ENCODE measurements around the gene BMF.

Gene BMF

GRCh38 chr15:40104865-40105516 is 3.7 kb downstream of the BMF start:
- H3K27ac ChIP-seq: no peak overlapping the region
- DNase-seq (ENCODE audit: low read depth, low spot score): no peak

GRCh38 chr15:40104296-40104864 is 4.3 kb downstream of the BMF start:
- H3K27ac ChIP-seq: no peak overlapping the region
- no peak for DNase-seq (ENCODE audit: low read depth, low spot score)

DNA sequence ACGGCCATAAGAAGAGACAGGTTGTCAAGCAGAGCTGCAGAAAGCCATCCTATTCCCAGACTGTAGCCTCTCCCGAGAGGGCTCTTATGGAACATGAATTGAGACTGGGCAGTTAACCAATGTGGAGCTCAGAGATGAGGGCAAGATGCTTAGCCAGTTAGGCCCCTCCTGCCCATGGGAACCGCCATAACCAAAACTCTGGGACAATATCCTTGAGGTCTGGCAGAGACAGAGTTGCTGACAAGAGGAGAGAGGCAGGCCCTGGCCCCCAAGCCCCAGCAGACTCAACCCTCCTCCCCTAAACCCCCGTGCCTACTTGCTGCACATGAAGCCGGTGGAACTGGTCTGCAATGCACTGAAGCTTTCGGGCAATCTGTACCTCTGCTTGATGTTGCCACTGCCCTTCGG is 4.8 kb downstream of the BMF start:
- no peak for DNase-seq (ENCODE audit: low read depth, low spot score)
- peak overlapping the region; percentile 18 for H3K27ac ChIP-seq

DNA sequence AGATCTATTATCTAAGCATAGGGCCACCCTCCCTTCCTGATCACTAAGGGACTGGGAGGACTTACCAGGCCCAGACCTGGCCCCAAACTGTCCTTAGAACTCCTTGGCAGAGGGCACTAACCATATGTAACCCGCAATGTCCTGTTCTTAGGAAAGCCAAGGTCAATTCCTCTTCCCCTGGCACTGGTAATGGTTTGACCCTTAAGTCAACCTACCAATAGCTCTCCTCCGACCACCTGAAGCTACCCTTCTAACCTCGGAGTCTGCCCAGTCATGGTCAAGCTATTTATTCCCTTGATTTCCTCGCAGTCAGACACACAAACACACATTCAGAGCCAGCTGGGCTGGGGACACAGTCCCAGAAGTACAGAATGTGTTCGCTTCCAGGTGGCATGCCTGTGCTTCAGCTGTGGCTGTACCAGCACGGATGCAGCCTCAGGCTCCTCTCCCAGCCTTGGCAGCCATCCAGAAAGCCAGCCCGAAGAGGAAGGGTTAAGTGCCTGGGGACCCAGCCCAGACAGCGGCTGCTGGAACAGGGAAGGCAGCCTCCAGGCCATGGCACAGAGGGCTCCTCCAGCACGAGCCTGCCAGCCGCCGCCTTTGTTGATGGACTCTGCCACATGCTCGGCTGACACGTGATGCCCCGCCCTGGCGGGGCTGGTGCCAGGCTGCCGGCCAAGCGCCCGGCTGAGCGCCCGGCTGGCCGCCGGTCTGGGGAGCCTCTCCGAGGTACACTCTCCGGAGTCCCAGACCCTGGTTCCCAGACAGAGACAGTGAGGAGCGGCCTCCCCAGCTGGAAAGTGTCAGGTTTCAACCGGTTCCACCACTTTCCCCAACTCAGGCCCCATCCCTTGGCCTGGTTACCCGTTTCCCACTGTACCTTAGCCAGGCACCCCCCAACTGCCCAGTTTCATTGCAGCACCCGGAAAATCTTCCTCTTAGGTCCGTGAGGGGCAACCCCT is 5.5 kb downstream of the BMF start:
- no peak for DNase-seq (ENCODE audit: low read depth, low spot score)
- H3K27ac ChIP-seq: peak overlapping the region; percentile 18

- no peak for DNase-seq (ENCODE audit: low read depth, low spot score)
- no peak overlapping the region for H3K27ac ChIP-seq
These were observed 7.5 kb downstream of the BMF start for GRCh38 chr15:40100947-40101905.

- no peak overlapping the region for H3K27ac ChIP-seq
- no peak for DNase-seq (ENCODE audit: low read depth, low spot score)
These were observed 8.3 kb downstream of the BMF start for GRCh38 chr15:40100123-40100946.

GRCh38 chr15:40098489-40099261 is 10.0 kb downstream of the BMF start:
- no peak overlapping the region for H3K27ac ChIP-seq
- no peak for DNase-seq (ENCODE audit: low read depth, low spot score)

DNA sequence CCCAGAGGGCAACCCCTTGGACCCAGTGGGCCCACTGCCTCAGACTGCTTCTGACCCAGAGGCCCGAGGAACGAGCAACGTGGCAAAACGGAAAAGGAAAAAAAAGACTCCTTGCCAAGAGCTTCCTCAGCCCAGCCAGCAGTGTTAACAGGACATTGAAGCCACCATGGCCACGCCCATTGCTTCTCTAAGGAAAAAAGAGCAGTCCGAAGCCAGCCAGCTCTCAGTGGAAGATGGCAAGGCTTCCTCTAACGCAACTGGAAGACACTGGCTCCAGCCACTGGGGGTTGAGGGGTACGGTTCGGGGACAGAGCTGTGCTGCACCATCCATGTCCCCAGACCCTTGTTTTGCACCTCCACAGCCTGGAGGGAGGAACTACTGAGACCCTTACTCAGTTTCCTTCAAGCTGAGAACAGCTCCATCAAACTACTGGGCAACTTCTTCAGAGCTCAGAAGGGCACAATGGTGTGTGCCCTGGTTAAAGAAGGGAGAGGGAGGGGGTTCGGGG is 10.7 kb downstream of the BMF start:
- no peak overlapping the region for H3K27ac ChIP-seq
- DNase-seq (ENCODE audit: low read depth, low spot score): no peak

DNA sequence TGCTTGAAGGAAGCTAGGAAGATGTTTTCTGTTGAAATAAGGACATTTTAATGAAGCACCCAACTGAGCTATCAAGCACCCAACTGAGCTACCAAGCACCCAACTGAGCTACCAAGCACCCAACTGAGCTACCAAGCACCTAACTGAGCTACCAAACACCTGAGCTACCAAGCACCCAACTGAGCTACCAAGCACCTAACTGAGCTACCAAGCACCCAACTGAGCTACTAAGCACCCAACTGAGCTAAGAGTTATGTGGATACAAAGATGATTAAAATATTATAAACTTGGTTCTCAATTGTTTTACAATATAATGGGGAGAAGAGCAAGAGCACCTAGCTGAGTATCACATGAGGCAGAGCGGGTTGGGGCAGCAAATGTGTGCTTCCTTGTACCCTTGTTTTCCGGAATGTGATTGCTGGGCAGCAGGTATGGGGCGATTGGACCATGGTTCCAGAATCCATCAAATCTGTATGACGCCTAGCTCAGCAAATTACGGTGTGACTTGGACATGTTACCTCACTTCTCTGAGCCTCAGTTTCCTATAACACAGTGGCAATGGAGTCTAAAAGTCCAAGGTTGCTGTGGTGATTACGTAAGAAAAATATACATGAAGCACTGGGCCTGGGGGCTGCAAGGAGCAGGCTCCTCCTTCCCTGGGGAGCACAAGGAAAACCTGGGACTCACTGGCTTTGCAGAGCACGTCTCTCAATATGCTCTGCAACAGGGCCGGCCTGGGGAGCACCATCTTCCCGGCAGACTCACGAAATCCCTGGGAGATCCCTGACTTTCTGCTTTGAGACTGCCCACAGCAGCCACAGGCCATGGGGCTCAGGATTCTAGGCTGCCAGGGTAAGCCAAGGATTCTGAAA is 11.3 kb downstream of the BMF start:
- H3K27ac ChIP-seq: no peak overlapping the region
- no peak for DNase-seq (ENCODE audit: low read depth, low spot score)

DNA sequence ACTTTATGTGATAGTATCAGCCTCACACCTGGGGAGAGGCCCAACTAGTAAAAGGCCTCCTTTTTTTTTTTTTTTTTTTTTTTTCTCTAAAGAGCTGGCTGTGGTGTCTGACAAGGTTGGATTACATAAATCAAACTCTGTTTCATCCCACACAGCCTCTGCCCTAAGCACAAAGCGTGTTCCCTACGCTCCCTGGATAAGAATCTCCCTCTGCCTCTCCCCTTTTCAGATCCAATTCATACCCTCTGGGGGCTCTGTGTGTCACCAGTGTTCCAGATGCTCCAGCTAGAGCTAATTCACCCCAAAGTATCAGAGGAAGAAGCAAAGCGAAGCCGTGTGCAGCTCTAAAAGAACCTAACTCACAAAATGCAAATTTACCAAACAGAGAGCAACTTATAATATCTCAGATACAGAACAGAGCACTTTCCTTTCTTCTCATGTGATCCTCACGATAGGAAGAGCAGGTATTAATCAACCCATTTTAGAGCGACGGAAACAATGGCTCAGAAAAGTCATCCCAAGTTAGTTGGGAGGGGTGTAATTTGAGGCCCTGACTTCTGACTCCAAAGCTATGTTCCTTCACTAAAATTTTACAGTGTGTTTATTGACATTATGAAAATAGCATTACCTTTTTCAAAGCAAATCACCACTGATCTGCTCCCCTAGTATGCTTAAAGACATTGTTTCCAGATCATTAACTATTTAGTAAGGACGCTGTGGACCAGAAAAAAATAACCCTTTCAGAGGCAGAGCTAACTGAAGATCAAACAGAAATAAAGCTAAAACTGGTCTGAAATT is 12.4 kb downstream of the BMF start:
- no peak for DNase-seq (ENCODE audit: low read depth, low spot score)
- H3K27ac ChIP-seq: no peak overlapping the region

GRCh38 chr15:40095371-40096093 is 13.1 kb downstream of the BMF start:
- H3K27ac ChIP-seq: no peak overlapping the region
- DNase-seq (ENCODE audit: low read depth, low spot score): no peak

- no peak for DNase-seq (ENCODE audit: low read depth, low spot score)
- no peak overlapping the region for H3K27ac ChIP-seq
These were observed 14.5 kb downstream of the BMF start for GRCh38 chr15:40094156-40094555.

DNA sequence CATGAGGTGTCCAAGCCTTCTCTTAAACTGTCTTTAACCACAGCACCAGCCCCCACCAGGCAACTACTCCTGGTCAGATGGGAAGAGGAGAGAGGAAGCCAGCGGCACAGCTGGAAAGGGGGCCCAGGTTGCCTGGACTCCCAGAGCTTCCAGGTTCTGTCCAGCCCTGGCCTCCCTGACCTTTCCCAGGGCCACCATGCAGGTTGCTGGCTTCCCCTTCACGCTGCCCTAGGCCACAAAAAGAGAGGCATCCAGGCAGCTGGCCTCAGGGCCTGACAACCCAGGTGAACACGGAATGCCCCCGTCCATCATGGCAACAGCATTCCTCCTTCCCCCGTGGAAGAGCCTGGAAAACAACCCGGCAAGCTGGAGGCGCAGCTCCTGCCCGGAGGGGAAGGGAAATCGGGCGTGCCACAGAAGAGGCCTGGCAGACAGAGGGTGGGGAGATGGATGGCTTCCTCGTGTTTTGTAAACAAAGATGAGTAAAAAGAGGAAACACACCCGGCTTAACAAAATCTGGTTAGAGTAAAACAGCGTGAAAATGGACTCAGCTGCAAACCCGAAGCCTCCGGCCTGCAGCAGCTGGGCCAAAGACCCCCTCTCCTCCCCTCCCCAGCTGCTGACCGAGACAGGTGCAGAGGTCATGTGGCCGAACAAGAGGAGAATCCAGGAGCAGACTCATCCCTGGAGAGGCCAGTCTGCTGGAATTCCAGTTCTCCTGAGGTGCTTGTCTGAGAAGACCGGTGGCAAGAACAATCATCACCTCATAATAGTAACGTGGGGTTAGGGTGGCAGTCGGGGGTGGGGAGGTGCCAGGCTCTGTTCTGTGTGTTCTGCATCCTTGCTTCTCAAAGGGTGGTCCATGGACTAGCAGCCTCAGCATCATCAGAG is 15.5 kb downstream of the BMF start:
- H3K27ac ChIP-seq: no peak overlapping the region
- DNase-seq (ENCODE audit: low read depth, low spot score): no peak

DNA sequence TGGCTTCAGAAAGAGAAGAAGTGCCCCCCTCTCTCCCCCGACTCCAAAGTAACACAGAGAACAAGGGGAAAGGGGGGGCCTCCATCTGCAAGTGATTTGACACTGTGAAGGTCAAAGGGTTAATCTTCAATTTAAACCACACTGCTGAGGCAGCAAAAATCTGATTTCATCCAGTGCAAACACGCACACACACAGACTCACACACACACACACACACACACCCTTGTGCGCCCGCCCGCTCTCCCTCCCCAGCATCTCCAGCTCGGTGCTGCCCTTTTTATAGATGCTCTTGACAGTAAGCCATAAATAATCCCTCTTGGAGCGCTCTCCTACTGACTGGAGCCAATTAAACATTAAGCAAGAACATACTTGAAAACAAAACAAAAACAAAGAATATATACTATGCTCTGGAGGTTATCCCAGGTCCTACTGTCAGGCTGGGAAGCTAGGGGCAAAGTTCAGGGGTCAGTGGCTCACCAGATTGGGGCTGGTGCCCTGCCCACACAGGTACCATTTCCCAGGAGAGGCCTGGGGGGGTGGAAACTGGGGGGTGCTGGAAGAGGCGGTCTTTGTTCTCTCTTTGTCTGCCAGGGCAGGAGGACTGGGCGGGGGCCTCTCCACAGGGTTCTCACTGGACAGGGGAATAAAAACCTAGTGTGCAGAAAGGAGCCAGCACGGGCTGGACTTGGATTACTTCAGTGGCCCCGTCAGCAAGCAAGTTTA is 16.3 kb downstream of the BMF start:
- H3K27ac ChIP-seq: no peak overlapping the region
- no peak for DNase-seq (ENCODE audit: low read depth, low spot score)

Data from epithelial cell of prostate (primary cell).